Keratinocyte (primary cell): ENCODE measurements around the gene CCDC92.

Experiments used
- CTCF ChIP-seq, 3 experiments: IDR thresholded peaks in 1 of 3; conservative IDR thresholded peaks in 1 of 3; optimal IDR thresholded peaks in 1 of 3; 2 replicates in 2 of 3; 3 replicates in 1 of 3; pipeline versions ENCODE3 to v1.5.1; 2011; ENCODE audit warnings: low read length in 3 of 3, mild to moderate bottlenecking in 3 of 3, moderate library complexity in 2 of 3, control low read depth in 1 of 3, inconsistent platforms in 1 of 3; ENCODE audit not compliant: insufficient read depth in 2 of 3; ENCODE audit errors: extremely low read depth in 1 of 3
- EZH2 ChIP-seq: IDR thresholded peaks from one replicate; pipeline ENCODE4 v1.6.1; 2012; ENCODE audit warnings: inconsistent platforms, mild to moderate bottlenecking, low read length, moderate library complexity

DNA sequence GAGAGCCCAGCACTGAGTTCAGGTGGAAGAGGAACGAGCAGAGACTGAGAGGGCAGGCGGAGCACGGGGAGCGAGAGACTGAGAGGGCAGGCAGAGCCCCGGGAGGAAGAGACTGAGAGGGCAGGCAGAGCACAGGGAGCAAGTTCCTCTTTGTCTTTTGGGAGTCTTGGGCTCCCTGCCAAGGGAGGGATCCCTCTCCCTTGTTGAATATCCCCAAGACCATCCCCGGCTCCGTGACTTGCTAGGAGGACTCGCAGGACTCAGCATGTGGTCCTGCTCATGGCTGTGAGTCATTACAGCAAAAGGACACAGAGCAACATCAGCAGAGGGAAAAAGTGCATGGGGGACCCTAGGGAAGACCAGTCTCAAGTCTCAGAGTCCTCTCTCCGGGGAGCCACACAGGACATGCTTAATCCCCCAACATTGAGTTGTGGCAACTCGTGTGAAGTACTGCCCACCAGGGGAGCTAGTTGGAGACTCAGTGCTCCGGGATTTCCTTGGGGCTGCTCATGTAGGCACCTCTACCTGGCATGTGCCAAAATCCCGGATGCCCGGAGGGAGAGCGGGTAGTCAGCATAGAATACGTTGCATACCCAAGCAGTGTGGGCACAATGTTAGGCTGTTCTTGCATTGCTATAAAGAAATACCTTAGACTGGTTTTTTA lies 81.0 kb downstream of the CCDC92 start:
- TF ChIP-seq CTCF (optimal IDR thresholded peaks at IDR 0.05 in 1 of 3, IDR thresholded peaks at IDR 0.05 in 1 of 3, conservative IDR thresholded peaks at IDR 0.05 in 1 of 3; ENCODE audit: extremely low read depth in 1 of 3, insufficient read depth in 2 of 3, low read length in 3 of 3) (no peak), EZH2 (no peak)
